ENCODE results near the gene MZT1.

Gene MZT1

DNA sequence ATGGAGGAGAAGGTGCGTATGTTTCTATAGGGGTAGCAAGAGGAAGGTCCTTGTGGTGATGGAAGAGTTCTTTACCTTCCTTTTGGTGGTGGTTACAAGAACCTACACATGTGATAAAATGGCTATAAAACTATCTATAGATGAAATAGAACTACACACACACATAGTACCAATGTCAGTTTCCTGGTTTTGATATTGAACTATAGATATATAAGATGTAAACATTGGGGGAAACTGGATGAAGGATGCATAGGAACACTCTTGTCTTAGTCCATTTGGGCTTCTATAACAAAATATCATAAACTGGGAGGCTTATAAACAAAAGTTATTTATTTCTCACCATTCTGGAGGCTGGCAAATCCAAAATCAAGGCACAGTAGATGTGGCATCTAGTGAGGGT, 47.1 kb downstream of the MZT1 start:
- DNase-seq (ENCODE audit: low read depth in 2 of 2): no peak

DNA sequence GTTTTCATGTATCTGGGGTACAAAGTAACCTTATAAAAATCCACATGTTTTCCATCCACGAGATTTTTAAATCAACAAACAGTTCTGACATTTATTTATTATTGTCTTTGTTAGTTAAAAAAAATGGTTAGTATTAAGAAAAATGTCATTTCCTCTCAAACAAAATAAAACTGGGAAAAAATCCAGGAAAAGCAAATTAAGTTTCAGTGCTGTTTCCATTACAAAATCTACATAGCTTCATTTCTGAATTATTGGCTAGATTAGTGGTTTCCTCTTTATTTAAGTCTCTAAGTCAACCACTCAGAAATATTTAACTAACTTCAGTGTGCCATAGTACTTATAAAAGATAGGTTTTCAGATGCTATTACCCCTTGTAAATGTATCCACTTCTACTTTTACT, 49.1 kb downstream of the MZT1 start:
- DNase-seq (ENCODE audit: low read depth in 2 of 2): no peak

DNA sequence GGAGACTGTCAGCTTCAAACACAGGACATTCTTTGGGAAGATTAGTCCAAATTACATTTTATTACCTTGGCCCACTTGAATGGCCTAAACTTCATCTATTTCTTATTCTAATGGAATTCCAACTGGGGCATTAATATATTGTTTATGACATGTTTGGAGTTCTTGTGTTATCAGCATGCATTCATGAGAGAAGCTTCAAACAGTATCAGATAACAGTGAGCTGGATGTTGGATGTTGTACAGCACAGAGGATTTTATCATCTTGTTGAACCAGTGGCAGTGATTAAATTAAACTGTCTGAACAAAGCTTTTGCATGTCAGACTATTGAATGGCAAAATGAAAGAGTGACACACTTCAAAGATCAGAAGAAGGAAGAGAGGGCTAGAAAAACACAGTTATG, 50.0 kb downstream of the MZT1 start:
- no peak for DNase-seq (ENCODE audit: low read depth in 2 of 2)

DNA sequence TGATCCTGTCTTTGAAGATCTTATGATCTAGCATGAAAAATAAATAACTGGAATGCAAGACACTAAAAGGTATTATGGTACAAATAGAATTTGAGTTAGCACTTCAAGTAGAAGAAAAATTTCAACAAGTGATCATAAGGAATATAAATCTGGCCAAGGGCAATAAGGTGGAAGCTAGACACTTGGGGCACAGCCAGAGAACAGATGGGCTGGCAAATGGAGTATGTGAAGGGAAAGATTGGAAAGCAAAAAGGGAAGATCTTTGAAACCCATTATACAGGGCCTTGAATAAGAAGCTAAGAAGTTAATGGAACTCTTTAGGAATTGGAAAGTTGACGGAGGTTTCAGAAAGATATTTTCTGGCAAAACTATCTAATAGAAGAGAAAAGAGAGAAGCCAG, 61.0 kb downstream of the MZT1 start:
- no peak for DNase-seq (ENCODE audit: low read depth in 2 of 2)

DNA sequence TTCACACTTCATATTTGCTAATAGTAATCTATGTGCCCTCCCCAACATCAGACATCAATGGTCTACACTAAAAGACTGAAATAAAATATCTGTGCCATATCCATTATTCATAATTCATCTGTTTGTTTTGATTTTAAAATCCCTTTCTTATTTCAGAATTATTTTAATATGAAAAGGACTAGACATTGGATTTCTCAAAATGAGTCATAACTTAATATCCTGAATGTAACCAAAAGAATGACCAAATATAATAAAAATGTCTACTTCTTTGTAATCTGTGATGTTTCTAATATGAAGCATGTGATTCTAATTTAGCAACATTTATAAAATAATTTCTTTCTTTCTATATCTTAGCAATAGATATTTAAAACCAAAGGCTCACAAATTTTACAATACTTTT, 64.9 kb downstream of the MZT1 start:
- no peak for DNase-seq (ENCODE audit: low read depth in 2 of 2)
